C4-2B (cell line): Measurements from ENCODE around the gene PSKH1.

Source experiments
- H3K27ac ChIP-seq: fragments of 450-650 bp; 2 replicates; pipeline ENCODE4 v1.5.1; 2017
- CTCF ChIP-seq: fragments of 450-650 bp; conservative IDR thresholded peaks from 2 replicates; pipeline ENCODE4 v1.5.1; 2017; ENCODE audit warnings: mild to moderate bottlenecking
- ZFX ChIP-seq: fragments of 450-650 bp; IDR thresholded peaks from 2 replicates; pipeline ENCODE4 v1.6.1; 2017

The PSKH1 gene

GRCh38 chr16:67892899-67893742 lies at the start of gene PSKH1:
Gene PSKH1 (plus strand): TSS chr16:67893254. CDS start chr16:67908750, 15,496 bp downstream.
- peak within 1 kb of the TSS; percentile 94 for H3K27ac ChIP-seq
- TF ChIP-seq ZFX (peak; percentile 98), CTCF (no peak)

- TF ChIP-seq CTCF (no peak; the same call in 1 of the 2 replicates), ZFX (no peak)
- H3K27ac ChIP-seq: peak overlapping the region; percentile 98
Observed at GRCh38 chr16:67843343-67843765, 49.7 kb upstream of the PSKH1 start.

GRCh38 chr16:67844497-67844896 lies 48.6 kb upstream of the PSKH1 start:
- no peak for TF ChIP-seq ZFX
- TF ChIP-seq CTCF: no peak
- no peak overlapping the region for H3K27ac ChIP-seq

- no peak for TF ChIP-seq CTCF
- TF ChIP-seq ZFX: no peak
- peak overlapping the region; percentile 95 for H3K27ac ChIP-seq
Observed at GRCh38 chr16:67845291-67846062, 47.6 kb upstream of the PSKH1 start.

- TF ChIP-seq CTCF (no peak), ZFX (no peak)
- H3K27ac ChIP-seq: peak overlapping the region; percentile 95
Observed at GRCh38 chr16:67846063-67846319, 47.1 kb upstream of the PSKH1 start.

GRCh38 chr16:67846320-67847063 lies 46.6 kb upstream of the PSKH1 start, which contains the start of gene NUTF2:
Gene NUTF2 (plus strand): TSS chr16:67846933. CDS start chr16:67865131, 18,198 bp downstream.
- peak within 1 kb of the TSS; percentile 95 for H3K27ac ChIP-seq
- TF ChIP-seq CTCF: no peak
- no peak for TF ChIP-seq ZFX
